CD4-positive, alpha-beta T cell treated with Interleukin-6 at 100 ng/mL for 8 hours (primary cell): ENCODE data around the gene F11R.
"Not testable (repeated sequence)": the region's sequence is repeated elsewhere in the genome, so short reads cannot be mapped to it uniquely, and the experiment has no call there.

Source experiments
- DNase-seq: peaks from one replicate; pipeline ENCODE4 v3.0.0-alpha.2; 2020; ENCODE audit warnings: mixed read lengths, low spot score

F11R gene

DNA sequence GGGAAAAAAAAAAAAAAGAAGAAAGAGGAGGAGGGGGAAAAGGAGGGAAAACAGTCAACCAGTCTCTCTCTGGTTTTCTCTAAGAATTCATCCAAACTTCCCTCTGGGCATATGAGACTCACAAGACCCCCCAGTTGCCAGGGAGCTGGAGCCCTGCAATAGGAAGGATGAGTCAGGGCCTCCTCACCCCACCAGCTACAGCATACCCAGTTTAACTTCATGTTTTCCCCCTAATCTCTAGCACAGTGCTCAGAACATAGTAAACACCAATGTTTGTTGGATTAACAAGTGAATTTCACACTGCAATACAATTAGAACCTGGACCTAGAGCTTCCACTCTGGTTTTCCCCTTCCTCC is 7.8 kb downstream of the F11R start:
- DNase-seq: no peak

DNA sequence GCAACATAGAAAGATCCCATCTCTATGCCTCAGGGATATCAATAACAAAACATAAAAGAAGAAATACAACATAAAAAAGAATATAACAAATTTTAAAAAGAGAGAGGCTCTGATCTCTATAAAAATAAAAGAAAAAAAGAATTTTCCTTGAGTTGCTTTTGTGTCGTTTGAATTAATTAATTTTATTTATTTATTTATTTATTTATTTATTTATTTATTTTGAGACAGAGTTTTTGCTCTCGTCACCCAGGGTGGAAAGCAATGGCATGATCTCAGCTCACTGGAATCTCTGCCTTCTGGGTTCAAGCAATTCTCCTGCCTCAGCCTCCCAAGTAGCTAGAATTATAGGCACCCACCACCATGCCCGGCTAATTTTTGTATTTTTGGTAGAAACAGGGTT is 8.5 kb downstream of the F11R start:
- DNase-seq: no peak

DNA sequence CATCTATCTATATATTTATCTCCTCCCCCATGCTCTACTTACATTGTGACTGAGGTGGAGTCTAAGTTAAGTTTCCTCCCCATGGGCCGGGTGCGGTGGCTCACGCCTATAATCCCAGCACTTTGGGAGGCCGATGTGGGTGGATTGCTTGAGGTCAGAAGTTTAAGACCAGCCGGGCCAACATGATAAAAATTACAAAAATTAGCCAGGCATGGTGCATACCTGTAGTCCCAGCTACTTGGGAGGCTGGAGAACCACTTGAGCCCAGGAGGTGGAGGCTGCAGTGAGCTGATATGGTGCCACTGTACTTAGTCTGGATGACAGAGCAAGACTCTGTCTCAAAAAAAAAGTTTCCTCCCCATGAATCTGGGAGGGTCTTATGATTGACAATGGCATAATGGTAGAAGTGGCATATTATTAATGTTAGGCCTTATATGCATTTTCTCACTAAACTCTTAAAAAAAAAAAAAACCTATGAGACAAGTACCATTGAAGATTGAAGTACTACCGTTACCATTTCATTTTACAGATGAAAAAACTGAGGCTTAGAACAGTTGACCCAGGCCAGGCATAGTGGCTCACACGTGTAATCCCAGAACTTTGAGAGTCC is 11.2 kb downstream of the F11R start:
- DNase-seq: no peak

GRCh38 chr1:161008869-161009510 is 12.0 kb downstream of the F11R start:
- DNase-seq: no peak

DNA sequence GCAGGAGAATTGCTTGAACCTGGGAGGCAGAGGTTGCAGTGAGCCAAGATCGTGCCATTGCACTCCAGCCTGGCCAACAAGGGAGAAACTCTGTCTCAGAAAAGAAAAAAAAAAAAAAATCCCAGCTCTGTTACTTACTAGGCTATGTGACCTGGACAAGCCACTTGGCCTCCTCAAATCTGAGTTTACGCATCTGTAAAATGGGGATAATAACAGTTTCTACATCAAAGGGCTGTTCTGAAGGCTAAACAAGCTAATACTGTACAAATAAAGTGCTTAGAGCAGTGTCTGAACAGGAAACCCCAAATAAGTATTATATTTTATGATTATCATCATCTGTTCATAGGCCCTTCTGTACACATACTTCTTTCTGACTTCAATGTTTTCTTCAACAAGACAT is 13.6 kb downstream of the F11R start:
- DNase-seq: no peak

DNA sequence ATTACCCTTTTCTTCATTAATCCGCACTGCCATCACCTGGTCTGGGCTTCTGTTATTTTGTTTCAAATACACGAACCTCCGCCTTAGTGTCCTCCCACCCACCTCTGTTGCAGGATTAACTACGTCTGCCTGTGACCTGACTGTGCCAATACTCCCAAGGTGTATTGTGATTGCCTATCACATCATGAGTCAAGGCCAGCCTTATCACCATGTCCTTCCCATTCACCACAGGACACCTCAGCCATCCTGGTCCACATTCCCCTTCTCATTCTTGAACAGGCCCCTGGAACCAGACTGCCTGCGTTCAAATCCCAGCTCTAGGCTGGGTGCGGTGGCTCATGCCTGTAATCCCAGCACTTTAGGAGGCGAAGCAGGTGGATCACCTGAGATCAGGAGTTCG is 14.4 kb downstream of the F11R start:
- no peak for DNase-seq

GRCh38 chr1:161001525-161001924 is 19.4 kb downstream of the F11R start:
- no peak for DNase-seq

DNA sequence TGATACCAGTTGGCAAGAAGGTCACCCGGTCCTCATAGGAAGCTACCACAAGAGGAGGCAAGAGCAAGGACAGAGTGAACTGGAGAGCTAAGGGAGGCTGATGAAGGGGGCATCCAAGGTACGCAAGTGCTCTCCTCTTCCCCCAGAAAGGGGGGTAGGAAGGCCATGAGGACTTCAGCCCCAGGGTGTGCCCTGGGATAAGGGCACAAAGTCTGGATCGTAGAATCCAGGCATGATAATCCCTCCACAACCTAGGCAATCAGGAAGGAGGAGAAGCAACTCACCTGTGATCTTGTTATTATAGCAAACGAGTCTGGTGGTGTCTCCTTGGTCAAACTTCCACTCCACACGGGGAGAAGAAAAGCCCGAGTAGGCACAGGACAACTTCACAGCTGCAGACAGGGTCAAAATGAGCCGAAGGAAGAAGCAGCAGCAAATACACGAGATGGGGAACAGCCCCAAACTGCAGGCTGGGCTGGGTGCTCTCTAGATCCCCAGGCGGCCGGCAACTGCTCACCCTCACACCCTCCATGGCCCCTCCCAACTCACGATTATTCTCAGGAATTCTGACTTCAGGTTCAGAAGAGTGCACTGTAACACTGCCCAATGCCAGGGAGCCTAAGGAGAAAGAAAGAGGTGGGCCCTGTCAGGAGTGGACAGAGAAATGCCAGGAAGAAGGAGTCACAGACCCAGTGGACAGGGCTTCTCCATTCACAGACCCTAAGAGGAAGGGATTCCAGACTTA is 20.0 kb downstream of the F11R start:
- no peak for DNase-seq

DNA sequence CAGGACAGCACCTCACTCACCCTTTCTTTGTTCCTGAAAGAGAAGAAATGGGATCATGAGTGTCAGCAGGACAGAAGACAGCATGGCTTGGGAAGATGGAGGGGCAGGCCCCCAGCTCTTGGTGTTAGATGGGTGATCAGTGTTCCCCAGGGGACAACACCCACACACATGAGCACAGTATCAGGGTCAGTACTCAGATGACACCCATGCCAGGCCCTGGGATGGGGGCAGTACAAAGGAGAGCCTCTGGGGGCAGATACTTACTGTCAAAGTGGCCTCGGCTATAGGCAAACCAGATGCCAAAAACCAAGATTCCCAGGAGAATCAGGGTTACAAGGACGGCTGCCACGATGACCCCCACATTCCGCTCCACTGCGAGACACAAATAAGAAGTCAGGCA is 21.6 kb downstream of the F11R start:
- no peak for DNase-seq

DNA sequence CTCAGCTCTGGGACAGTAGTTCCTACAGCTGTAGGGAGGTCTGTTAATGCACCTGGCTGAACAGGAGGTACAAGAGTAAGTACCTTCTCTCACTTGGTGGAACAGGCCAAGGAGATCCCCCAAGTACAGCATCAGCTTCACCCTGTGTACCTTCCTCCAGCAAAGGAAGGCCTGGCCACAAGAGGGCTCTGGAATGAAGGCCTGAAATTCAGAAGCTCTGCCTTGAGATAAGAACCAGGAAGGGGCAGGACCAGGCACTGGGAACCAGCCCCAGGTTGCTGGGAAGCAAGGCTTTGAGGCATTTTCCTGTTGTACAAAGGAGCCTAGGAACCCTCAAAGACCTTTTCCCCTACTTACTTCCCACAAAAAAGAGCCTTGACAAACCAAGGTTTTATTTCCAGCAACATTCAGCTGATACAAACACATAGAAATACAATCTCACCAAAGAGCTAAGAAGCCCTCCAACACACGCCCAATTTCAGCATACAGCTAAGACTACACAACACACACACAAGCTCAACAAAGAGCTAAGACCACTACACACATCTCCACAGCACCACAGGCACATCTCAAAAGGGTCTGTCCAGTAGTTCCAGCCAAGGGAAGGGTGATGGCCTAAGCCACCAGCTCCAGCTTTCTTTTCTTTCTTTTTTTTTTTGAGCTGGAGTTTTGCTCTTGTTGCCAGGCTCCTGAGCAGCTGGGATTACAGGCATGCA is 23.5 kb downstream of the F11R start:
- peak; percentile 51 for DNase-seq

DNA sequence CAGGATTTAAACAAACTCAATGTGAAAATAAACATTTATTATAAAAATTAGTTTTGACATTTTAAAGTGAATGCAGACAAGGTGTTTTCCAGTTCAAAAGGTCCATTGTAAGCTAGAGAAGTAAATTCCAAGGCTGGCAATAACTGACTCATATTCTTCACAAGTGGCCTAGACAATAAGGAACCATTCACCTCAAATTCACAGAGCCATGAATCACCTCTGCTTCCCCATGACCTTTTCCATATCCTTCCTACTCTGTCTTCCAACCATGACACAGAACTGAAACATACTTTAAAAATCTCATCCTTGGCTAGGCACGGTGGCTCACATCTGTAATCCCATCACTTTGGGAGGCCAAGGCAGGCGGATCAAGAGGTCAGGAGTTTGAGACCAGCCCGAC is 24.8 kb downstream of the F11R start:
- no peak for DNase-seq

DNA sequence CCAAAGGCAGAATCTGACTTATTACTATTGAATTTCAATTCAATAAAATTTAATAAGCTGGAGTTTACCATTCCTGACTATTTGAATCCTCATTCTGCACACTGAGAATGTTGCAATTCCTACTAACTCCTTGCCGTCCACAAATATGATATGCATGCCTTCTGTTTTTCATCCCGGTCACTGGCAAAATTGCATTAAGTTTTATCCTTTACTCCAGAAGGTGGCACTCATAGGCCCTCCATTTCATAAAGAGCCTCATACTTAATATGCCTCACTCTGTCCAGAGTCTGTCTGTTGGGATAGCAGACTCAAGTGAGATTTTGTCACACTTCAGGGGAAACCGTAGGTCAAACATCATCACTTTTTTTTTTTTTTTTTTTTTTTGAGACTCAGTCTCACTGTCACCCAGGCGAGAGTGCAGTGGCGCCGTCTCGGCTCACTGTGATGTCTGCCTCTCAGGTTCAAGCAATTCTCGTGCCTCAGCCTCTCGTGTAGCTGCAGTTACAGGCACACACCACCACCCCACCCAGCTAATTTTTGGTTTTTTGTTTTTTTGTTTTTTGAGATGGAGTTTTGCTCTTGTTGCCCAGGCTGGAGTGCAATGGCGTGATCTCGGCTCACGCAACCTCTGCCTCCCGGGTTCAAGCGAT is 27.3 kb downstream of the F11R start:
- no peak for DNase-seq

GRCh38 chr1:160992036-160992435 is 28.9 kb downstream of the F11R start:
- DNase-seq: not testable (repeated sequence)

DNA sequence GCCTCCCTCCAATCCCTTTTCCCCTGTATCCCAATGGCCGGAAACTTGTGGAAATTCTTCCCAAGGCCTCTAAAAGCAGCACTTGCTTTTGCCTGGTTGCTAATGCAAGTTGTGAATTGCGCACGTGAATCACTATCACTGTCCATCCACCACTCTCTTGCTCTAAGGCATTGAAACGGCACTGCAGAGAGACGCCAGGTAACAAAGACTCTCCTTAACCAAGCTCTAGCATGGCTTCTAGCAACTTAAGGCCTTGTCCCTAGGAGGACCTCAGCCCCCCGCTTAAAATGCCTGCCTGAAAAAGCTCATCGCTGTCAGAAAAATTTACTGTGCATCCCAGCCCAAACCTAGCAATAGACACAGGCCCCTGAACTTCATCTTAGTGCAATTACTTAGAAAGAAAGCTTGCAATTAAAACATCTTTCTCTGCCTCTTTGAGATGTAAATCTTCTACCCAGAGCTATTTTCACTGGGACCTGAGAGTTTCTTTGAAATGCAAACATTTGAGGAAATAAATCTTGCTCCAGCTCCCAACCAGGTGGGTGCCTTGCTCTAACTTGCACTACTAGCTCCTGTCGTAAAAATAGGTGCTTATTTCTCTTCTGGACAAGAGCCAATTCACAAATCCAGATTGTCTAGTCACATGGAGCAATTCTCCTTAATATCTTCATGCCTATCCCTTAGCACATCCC is 33.4 kb downstream of the F11R start:
- no peak for DNase-seq

- DNase-seq: no peak
Measured at GRCh38 chr1:160985723-160986122, 35.2 kb downstream of the F11R start.

- DNase-seq: no peak
Measured at GRCh38 chr1:160981584-160982411, 39.2 kb downstream of the F11R start.

- no peak for DNase-seq
Measured at GRCh38 chr1:160979286-160979685, 41.7 kb downstream of the F11R start.

- DNase-seq: no peak
Measured at GRCh38 chr1:160978510-160978927, 42.4 kb downstream of the F11R start.

DNA sequence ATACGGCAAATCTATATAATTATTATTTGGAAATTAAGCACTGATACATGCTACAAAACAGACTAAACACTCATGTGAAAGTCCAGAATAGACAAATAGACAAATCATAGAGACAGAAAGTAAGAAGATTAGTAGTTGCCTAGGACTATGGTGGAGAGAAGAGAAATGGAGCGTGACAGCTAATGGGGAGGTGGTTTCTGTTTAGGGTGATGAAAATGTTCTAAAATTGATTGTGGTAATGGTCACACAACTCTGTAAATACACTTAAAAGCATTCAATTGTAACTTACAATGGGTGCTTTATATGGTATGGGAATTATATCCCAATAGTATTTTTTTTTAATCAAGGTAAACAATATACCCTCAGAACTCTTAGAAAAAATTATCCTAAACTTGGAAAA is 45.9 kb downstream of the F11R start:
- DNase-seq: no peak

- DNase-seq: no peak
Measured at GRCh38 chr1:160973491-160973890, 47.5 kb downstream of the F11R start.

DNA sequence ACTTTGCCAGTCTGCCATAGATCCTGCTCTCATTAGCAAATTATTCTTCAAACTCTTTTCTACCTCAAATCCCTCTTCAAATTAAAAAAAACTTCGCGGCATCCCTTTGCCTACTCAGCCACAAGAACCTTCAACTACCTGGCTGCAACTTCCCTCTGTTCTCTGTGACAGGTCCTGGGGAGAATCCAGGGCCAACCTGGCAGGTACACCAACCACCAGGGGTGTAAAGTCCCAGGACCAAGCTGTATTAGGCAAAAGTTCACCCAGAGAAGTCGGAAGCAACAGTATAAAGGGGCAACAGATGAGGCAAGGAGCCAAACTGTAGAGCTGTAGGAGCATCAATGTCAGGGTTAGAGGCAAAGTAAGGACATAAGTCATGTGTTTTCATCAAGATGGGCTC is 48.0 kb downstream of the F11R start:
- no peak for DNase-seq
